Psoas muscle (tissue), 8 donors: Measurements from ENCODE around the gene MAP6D1. TPM values are rescaled to one million over a fixed set of nuclear protein-coding genes. Genes with fewer than 3 reads are reported as not detected.

Experiments
- ATAC-seq, 4 donors: fragments of 200-7000 bp; cut with Tn5 transposase; one replicate each; pipeline ENCODE4 v1.9.1; 2020; ENCODE audit warnings: moderate library complexity in 3 of 4, mild to moderate bottlenecking in 2 of 4
- DNase-seq, 2 donors: peaks; one replicate each; pipeline ENCODE4 v3.0.0-alpha.2; 2020
- H3K27ac ChIP-seq: fragments of 200-600 bp; one replicate; pipeline ENCODE4 v1.8.0; 2022
- H3K27me3 ChIP-seq, 3 donors: fragments of 200-600 bp in 1 of 3; one replicate each; pipeline versions ENCODE4 v1.6.1 to v1.8.0; 2013 to 2022; ENCODE audit warnings: low read length in 2 of 3, mild to moderate bottlenecking in 2 of 3, moderate library complexity in 1 of 3; ENCODE audit not compliant: insufficient read depth in 3 of 3
- H3K36me3 ChIP-seq, 2 donors: fragments of 200-600 bp in 1 of 2; one replicate each; pipeline versions ENCODE4 v1.6.1 to v1.8.0; 2013 to 2022; ENCODE audit warnings: low read depth in 1 of 2, mild to moderate bottlenecking in 1 of 2, moderate library complexity in 1 of 2; ENCODE audit not compliant: insufficient read depth in 1 of 2
- H3K4me1 ChIP-seq: fragments of 200-600 bp; one replicate; pipeline ENCODE4 v1.8.0; 2022
- H3K4me3 ChIP-seq: fragments of 200-600 bp; one replicate; pipeline ENCODE4 v1.8.0; 2022; ENCODE audit warnings: mild to moderate bottlenecking
- H3K9me3 ChIP-seq: fragments of 200-600 bp; one replicate; pipeline ENCODE4 v1.8.0; 2022
- WGBS, 3 donors: extraction: QIAGEN DNeasy Blood & Tissue Kit; methylation state at CpG; one replicate each; pipeline versions ENCODE4 v1.1.6 to v1.1.7; 2013; 5-methylcytosine and 5-hydroxymethylcytosine counted together
- intact Hi-C, 2 donors: fragments of 100-400 bp; cut with DNase I; formaldehyde crosslinking; loops; one replicate each; pipeline versions ENCODE4 v1.11.0 to v1.14.2; 2022
- polyA plus RNA-seq, 3 donors: library from polyadenylated mRNA; stranded (reverse); fragments of 200-250 nt; gene quantifications; one replicate each; pipeline ENCODE4 v1.2.3, GENCODE V29; 2013
- total RNA-seq, 4 donors: library from RNA; stranded (reverse); fragmentation: NEBNext Ultra II Directional in 2 of 4; extraction: Animal tissue kit (Norgen Biotek cat#: 25700) in 2 of 4; gene quantifications; one replicate each; pipeline versions ENCODE4 v1.2.1 to v1.2.4, GENCODE V29; 2021 to 2023
- TF ChIP-seq, protein P1 (sequence below): fragments of 200-600 bp; IDR thresholded peaks from one replicate; pipeline ENCODE4 v1.8.0; 2022; ENCODE audit warnings: antibody characterized with exemption
- donor health status: healthy with polysubstance abuse.
- donor health status: DM: no; HTN: no; CAD: no; lungs with moderate emphysema.
- donor health status: Bipolar disorder and iron deficiency.
- donor health status: healthy.
- donor health status: DM: yes; HTN: yes; CAD: no.
- donor health status: DM: no; HTN: no; CAD: no.
- donor health status: DM: no; HTN: no; CAD: no.
- donor health status: DM: yes; HTN: yes; CAD: no.

Gene MAP6D1
- total and polyA plus RNA-seq, 7 donors, result 2.7 to 12.3 (median 5.0) TPM

GRCh38 chr3:183837390-183837789 lies 12.0 kb upstream of the MAP6D1 start:
- H3K27ac ChIP-seq, result no peak overlapping the region
- no peak overlapping the region for H3K4me3 ChIP-seq
- 94 to 96% (median 94%) methylated on average over 9 of the region's 9 CpGs for WGBS, 3 donors
- H3K36me3 ChIP-seq, result peaks cover 7 to 92% of the 10 kb centered on the region in 2 donors
- no peaks in the 10 kb centered on the region for H3K27me3 ChIP-seq
- TF ChIP-seq, protein P1, sequence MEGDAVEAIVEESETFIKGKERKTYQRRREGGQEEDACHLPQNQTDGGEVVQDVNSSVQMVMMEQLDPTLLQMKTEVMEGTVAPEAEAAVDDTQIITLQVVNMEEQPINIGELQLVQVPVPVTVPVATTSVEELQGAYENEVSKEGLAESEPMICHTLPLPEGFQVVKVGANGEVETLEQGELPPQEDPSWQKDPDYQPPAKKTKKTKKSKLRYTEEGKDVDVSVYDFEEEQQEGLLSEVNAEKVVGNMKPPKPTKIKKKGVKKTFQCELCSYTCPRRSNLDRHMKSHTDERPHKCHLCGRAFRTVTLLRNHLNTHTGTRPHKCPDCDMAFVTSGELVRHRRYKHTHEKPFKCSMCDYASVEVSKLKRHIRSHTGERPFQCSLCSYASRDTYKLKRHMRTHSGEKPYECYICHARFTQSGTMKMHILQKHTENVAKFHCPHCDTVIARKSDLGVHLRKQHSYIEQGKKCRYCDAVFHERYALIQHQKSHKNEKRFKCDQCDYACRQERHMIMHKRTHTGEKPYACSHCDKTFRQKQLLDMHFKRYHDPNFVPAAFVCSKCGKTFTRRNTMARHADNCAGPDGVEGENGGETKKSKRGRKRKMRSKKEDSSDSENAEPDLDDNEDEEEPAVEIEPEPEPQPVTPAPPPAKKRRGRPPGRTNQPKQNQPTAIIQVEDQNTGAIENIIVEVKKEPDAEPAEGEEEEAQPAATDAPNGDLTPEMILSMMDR, result no peak
- ATAC-seq, result no peak
- intact Hi-C loops, result no loop called here
- DNase-seq, result no peak
- H3K9me3 ChIP-seq, result no peaks in the 10 kb centered on the region
- H3K4me1 ChIP-seq, result no peaks in the 10 kb centered on the region

GRCh38 chr3:183833516-183833915 lies 8.1 kb upstream of the MAP6D1 start:
- no peak for DNase-seq
- H3K4me3 ChIP-seq, result no peak overlapping the region
- H3K4me1 ChIP-seq, result no peaks in the 10 kb centered on the region
- H3K27me3 ChIP-seq, result no peaks in the 10 kb centered on the region
- TF ChIP-seq, protein P1, result no peak
- no peak for ATAC-seq
- 82 to 89% (median 83%) methylated on average over 6 of the region's 6 CpGs for WGBS, 3 donors
- intact Hi-C loops, result loop anchor here in 1 of 2 donors (2.0 kb wide), 1 partner anchor 33 kb away; no protein-coding TSS in a partner anchor
- no peak overlapping the region for H3K27ac ChIP-seq
- H3K9me3 ChIP-seq, result no peaks in the 10 kb centered on the region
- peaks cover 0 to 88% of the 10 kb centered on the region in 2 donors for H3K36me3 ChIP-seq

DNA sequence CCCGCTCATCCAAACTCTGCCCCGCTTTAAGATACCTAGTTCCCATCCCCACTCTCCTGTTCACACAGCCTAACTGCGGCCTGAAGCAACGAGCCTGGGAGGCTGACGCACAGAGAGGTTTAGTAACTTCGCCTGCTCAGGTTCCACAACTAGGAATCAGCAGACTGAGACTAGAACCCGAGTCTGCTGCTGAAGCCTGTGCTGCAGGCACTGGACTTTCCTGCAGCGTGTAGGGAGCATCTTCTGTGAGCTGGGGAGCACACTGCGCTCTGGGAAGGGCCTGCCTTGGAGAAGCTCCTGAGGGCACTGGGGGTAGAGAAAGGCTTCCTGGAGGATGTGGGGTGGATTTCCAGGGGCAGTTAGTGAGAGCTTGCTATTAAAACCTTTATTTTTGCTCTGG lies 4.8 kb upstream of the MAP6D1 start:
- Histone ChIP-seq H3K4me1 (peaks cover 9% of the 10 kb centered on the region), H3K27ac (no peak overlapping the region), H3K4me3 (no peak overlapping the region), H3K36me3 (peaks cover 0 to 69% of the 10 kb centered on the region in 2 donors), H3K27me3 (no peaks in the 10 kb centered on the region), H3K9me3 (no peaks in the 10 kb centered on the region)
- WGBS, 3 donors, result 94 to 96% (median 96%) methylated on average over 9 of the region's 9 CpGs
- DNase-seq (no peak), ATAC-seq (no peak)
- TF ChIP-seq, protein P1, result no peak
- intact Hi-C loops, result no loop called here

- intact Hi-C loops, result loop anchor here in 1 of 2 donors (5.0 kb wide), 1 partner anchor 53 kb away; the partner anchor contains the start of gene PARL
- WGBS, 3 donors, result 83 to 88% (median 83%) methylated on average over 9 of the region's 9 CpGs
- TF ChIP-seq, protein P1, result no peak
Observed at GRCh38 chr3:183829466-183829865, 4.1 kb upstream of the MAP6D1 start.

DNA sequence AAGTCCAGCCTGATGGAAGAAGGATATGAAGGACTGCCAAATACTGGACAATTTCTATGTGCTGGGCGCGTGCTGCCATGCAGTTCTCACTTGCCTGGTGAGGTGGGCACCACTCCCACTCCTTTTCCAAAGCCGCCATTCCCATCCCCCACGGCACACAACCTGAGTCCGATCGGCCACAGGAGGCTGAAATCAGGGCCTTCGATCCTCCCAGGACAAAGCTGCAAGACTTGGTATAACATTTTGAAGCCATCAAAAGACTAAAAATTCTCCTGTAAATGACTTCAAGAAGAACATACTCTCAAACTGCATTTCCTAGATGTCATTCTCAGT lies 3.1 kb upstream of the MAP6D1 start:
- no peak overlapping the region for H3K4me3 ChIP-seq
- H3K4me1 ChIP-seq, result peaks cover 22% of the 10 kb centered on the region
- H3K27me3 ChIP-seq, result no peaks in the 10 kb centered on the region
- H3K27ac ChIP-seq, result no peak overlapping the region
- no peak for DNase-seq
- WGBS, 3 donors, result 83 to 94% (median 87%) methylated on average over 7 of the region's 7 CpGs
- intact Hi-C loops, result loop anchor here in 1 of 2 donors (5.0 kb wide), 1 partner anchor 54 kb away; the partner anchor contains the start of gene PARL
- no peaks in the 10 kb centered on the region for H3K9me3 ChIP-seq
- ATAC-seq, result no peak
- H3K36me3 ChIP-seq, result peaks cover 0 to 52% of the 10 kb centered on the region in 2 donors
- TF ChIP-seq, protein P1, result no peak

More at GRCh38 chr3:183829466-183829865, 4.1 kb upstream of the MAP6D1 start:
- DNase-seq (no peak), ATAC-seq (no peak)
- Histone ChIP-seq H3K36me3 (peaks cover 0 to 62% of the 10 kb centered on the region in 2 donors), H3K27me3 (no peaks in the 10 kb centered on the region), H3K4me1 (peaks cover 12% of the 10 kb centered on the region), H3K27ac (no peak overlapping the region), H3K4me3 (no peak overlapping the region), H3K9me3 (no peaks in the 10 kb centered on the region)
